ENCODE measurements around the gene PARD3B. TPM values are rescaled to one million over a fixed set of nuclear protein-coding genes. Genes with fewer than 3 reads are reported as not detected.

The PARD3B gene
- total and polyA plus RNA-seq, 10 of the 15 experiments (the other 5 are each of a cell fraction or from before 2014, with no cell fraction given): 0.01 to 0.54 (median 0.07) TPM; not detected in 7

- TF ChIP-seq IRF5 (IDR thresholded peaks at IDR 0.05; ENCODE audit: borderline replicate concordance) (no peak), HDGF (IDR thresholded peaks at IDR 0.05) (no peak), SIX5 (IDR thresholded peaks at IDR 0.05; ENCODE audit: low read depth, low read length, severe bottlenecking) (no peak), STAT1 (conservative IDR thresholded peaks at IDR 0.05) (no peak)
Measured at GRCh38 chr2:205403244-205403825, 858.1 kb downstream of the PARD3B start (continued).

GRCh38 chr2:205405194-205405593 lies 859.9 kb downstream of the PARD3B start:
- Histone ChIP-seq H3K4me1 (ENCODE audit: control insufficient read depth, insufficient read depth, low read length) (no peaks in the 10 kb centered on the region), H3K4me3 (no peak overlapping the region), H3K9ac (ENCODE audit: control insufficient read depth, insufficient read depth, low read length) (no peak overlapping the region), H3K9me3 (replicated peaks; ENCODE audit: control insufficient read depth, insufficient read depth, low read length) (no peaks in the 10 kb centered on the region), H3K27me3 (replicated peaks in 1 of 2; ENCODE audit: control insufficient read depth in 2 of 2, insufficient read depth in 2 of 2, low read length in 1 of 2) (no peaks in the 10 kb centered on the region), H2AFZ (ENCODE audit: control insufficient read depth, low read depth, low read length) (no peak overlapping the region), H3K36me3 (ENCODE audit: control insufficient read depth in 2 of 2, insufficient read depth in 2 of 2, low read length in 1 of 2) (no peaks in the 10 kb centered on the region), H3K79me2 (ENCODE audit: control insufficient read depth, insufficient read depth, low read length) (no peaks in the 10 kb centered on the region), H4K20me1 (ENCODE audit: control insufficient read depth, insufficient read depth) (no peaks in the 10 kb centered on the region), H3K27ac (ENCODE audit: control insufficient read depth, insufficient read depth) (no peak overlapping the region), H3K4me2 (ENCODE audit: control insufficient read depth, insufficient read depth) (no peak overlapping the region)
- in situ Hi-C loops (cut with MboI) (no loop called here), intact Hi-C loops (cut with micrococcal nuclease; ENCODE audit: unreplicated experiment) (no loop called here)
- ChIA-PET SMC1A (ENCODE audit: uncharacterized antibody, unreplicated experiment) (no interaction called here), POLR2A (no interaction called here), RAD21 (ENCODE audit: unreplicated experiment) (no interaction called here), CTCF (interaction anchor here (0.6 to 1.6 kb wide), 2 partner anchors 24 to 222 kb away, joined by 3 read pairs; no protein-coding TSS in a partner anchor)
- BruUV-seq (replicated peaks): no TSS peak
- WGBS (ENCODE audit: insufficient coverage, insufficient replicate concordance, low lambda C conversion rate, missing lambda C conversion rate): 0% methylated on average over 1 of the region's 1 CpG
- ATAC-seq (no peak), DNase-seq (ENCODE audit: low read depth, low spot score) (no peak), FAIRE-seq (no peak)
- TF ChIP-seq E2F8 (IDR thresholded peaks at IDR 0.05; ENCODE audit: low read depth, partially characterized antibody) (no peak), SREBF2 (IDR thresholded peaks at IDR 0.05; ENCODE audit: low read length) (no peak), BHLHE40 (IDR thresholded peaks at IDR 0.05; ENCODE audit: borderline replicate concordance in 1 of 2, low read depth in 2 of 2, low read length in 1 of 2) (no peak), SKIL (IDR thresholded peaks at IDR 0.05; ENCODE audit: low read depth, poor library complexity, severe bottlenecking) (no peak), ETV6 (conservative IDR thresholded peaks at IDR 0.05 in 1 of 2, IDR thresholded peaks at IDR 0.05 in 1 of 2; ENCODE audit: borderline replicate concordance in 1 of 2, low read depth in 1 of 2) (no peak), ZNF274 (IDR thresholded peaks at IDR 0.05; ENCODE audit: insufficient read depth, insufficient read length) (no peak), EP300 (IDR thresholded peaks at IDR 0.05; ENCODE audit: borderline replicate concordance in 1 of 2, control insufficient read depth in 1 of 2, low read depth in 2 of 2, low read length in 2 of 2) (no peak), EGR1 (IDR thresholded peaks at IDR 0.05; ENCODE audit: borderline replicate concordance in 1 of 2, low read depth in 2 of 2, low read length in 2 of 2) (no peak)
